ENCODE data around the gene OR6B1.

Gene OR6B1

GRCh38 chr7:143974459-143974858 is 25.7 kb upstream of the OR6B1 start:
- Histone ChIP-seq H3K79me2 (ENCODE audit: low read length) (no peaks in the 10 kb centered on the region), H3K9me2 (replicated peaks; ENCODE audit: insufficient read depth, low read length) (no peaks in the 10 kb centered on the region), H3K4me1 (ENCODE audit: low read length) (no peaks in the 10 kb centered on the region), H3K36me3 (replicated peaks; ENCODE audit: insufficient read depth, low read length) (no peaks in the 10 kb centered on the region), H3K27ac (ENCODE audit: low read length) (no peak overlapping the region), H3K4me2 (ENCODE audit: low read depth, low read length) (no peak overlapping the region), H3K9me3 (replicated peaks; ENCODE audit: insufficient read depth, low read length) (no peaks in the 10 kb centered on the region), H4K20me1 (ENCODE audit: insufficient read depth, low read length) (no peaks in the 10 kb centered on the region), H3F3A (ENCODE audit: insufficient read depth, low read length) (no peaks in the 10 kb centered on the region), H3K9ac (ENCODE audit: low read length) (no peak overlapping the region), H2AFZ (ENCODE audit: low read length) (no peak overlapping the region), H3K27me3 (replicated peaks; ENCODE audit: insufficient read depth, low read length) (no peaks in the 10 kb centered on the region), H3K4me3 (ENCODE audit: low read length) (no peak overlapping the region)
- no peak for TF ChIP-seq EZH2phosphoT487 (IDR thresholded peaks at IDR 0.05; ENCODE audit: low read length)
- no peak for TF ChIP-seq EZH2 (optimal IDR thresholded peaks at IDR 0.05; ENCODE audit: low read depth, low read length)
- TF ChIP-seq CTCF (IDR thresholded peaks at IDR 0.05; ENCODE audit: low read length) = no peak
- DNase-seq = no peak

GRCh38 chr7:143975617-143976016 is 24.5 kb upstream of the OR6B1 start:
- no peak overlapping the region for H2AFZ ChIP-seq (ENCODE audit: low read length)
- no peak for DNase-seq
- H3K79me2 ChIP-seq (ENCODE audit: low read length) = no peaks in the 10 kb centered on the region

GRCh38 chr7:143978585-143978984 is 21.5 kb upstream of the OR6B1 start:
- Histone ChIP-seq H4K20me1 (ENCODE audit: insufficient read depth, low read length) (no peaks in the 10 kb centered on the region), H3K27me3 (replicated peaks; ENCODE audit: insufficient read depth, low read length) (no peaks in the 10 kb centered on the region), H3K4me1 (ENCODE audit: low read length) (no peaks in the 10 kb centered on the region), H3K4me3 (ENCODE audit: low read length) (no peak overlapping the region), H3K36me3 (replicated peaks; ENCODE audit: insufficient read depth, low read length) (no peaks in the 10 kb centered on the region), H3K4me2 (ENCODE audit: low read depth, low read length) (no peak overlapping the region), H3K9ac (ENCODE audit: low read length) (no peak overlapping the region), H3F3A (ENCODE audit: insufficient read depth, low read length) (no peaks in the 10 kb centered on the region), H3K27ac (ENCODE audit: low read length) (no peak overlapping the region), H3K79me2 (ENCODE audit: low read length) (no peaks in the 10 kb centered on the region), H3K9me2 (replicated peaks; ENCODE audit: insufficient read depth, low read length) (no peaks in the 10 kb centered on the region), H3K9me3 (replicated peaks; ENCODE audit: insufficient read depth, low read length) (no peaks in the 10 kb centered on the region), H2AFZ (ENCODE audit: low read length) (no peak overlapping the region)
- DNase-seq = no peak
- TF ChIP-seq EZH2 (optimal IDR thresholded peaks at IDR 0.05; ENCODE audit: low read depth, low read length) = no peak
- TF ChIP-seq CTCF (IDR thresholded peaks at IDR 0.05; ENCODE audit: low read length) = no peak
- no peak for TF ChIP-seq EZH2phosphoT487 (IDR thresholded peaks at IDR 0.05; ENCODE audit: low read length)

More at GRCh38 chr7:143975617-143976016, 24.5 kb upstream of the OR6B1 start:
- Histone ChIP-seq H3K9ac (ENCODE audit: low read length) (no peak overlapping the region), H3K4me2 (ENCODE audit: low read depth, low read length) (no peak overlapping the region), H3K9me3 (replicated peaks; ENCODE audit: insufficient read depth, low read length) (no peaks in the 10 kb centered on the region), H3K27ac (ENCODE audit: low read length) (no peak overlapping the region), H3K4me3 (ENCODE audit: low read length) (no peak overlapping the region), H3K4me1 (ENCODE audit: low read length) (no peaks in the 10 kb centered on the region), H4K20me1 (ENCODE audit: insufficient read depth, low read length) (no peaks in the 10 kb centered on the region), H3K36me3 (replicated peaks; ENCODE audit: insufficient read depth, low read length) (no peaks in the 10 kb centered on the region), H3F3A (ENCODE audit: insufficient read depth, low read length) (no peaks in the 10 kb centered on the region), H3K9me2 (replicated peaks; ENCODE audit: insufficient read depth, low read length) (no peaks in the 10 kb centered on the region), H3K27me3 (replicated peaks; ENCODE audit: insufficient read depth, low read length) (no peaks in the 10 kb centered on the region)
- no peak for TF ChIP-seq EZH2phosphoT487 (IDR thresholded peaks at IDR 0.05; ENCODE audit: low read length)
- no peak for TF ChIP-seq CTCF (IDR thresholded peaks at IDR 0.05; ENCODE audit: low read length)
- TF ChIP-seq EZH2 (optimal IDR thresholded peaks at IDR 0.05; ENCODE audit: low read depth, low read length) = no peak

All from MM.1S (cell line).